MG63 (cell line): ENCODE measurements around the gene AMPD3. TPM values are rescaled to one million over a fixed set of nuclear protein-coding genes. Genes with fewer than 3 reads are reported as not detected.

Source experiments
- DNase-seq: peaks from one replicate; pipeline ENCODE4 v3.0.0-alpha.2; 2020
- H3K27me3 ChIP-seq: fragments of 250-450 bp; sonication (Bioruptor Pico); 2 replicates; pipeline ENCODE4 v1.5.1; 2020; ENCODE audit warnings: mild to moderate bottlenecking, moderate library complexity
- H3K36me3 ChIP-seq: fragments of 250-450 bp; sonication (Bioruptor Pico); 2 replicates; pipeline ENCODE4 v1.5.1; 2020; ENCODE audit warnings: mild to moderate bottlenecking, moderate library complexity
- H3K4me3 ChIP-seq: fragments of 250-450 bp; sonication (Bioruptor Pico); 2 replicates; pipeline ENCODE4 v1.5.1; 2020; ENCODE audit warnings: mild to moderate bottlenecking, moderate library complexity
- H3K9me3 ChIP-seq: fragments of 250-450 bp; sonication (Bioruptor Pico); 2 replicates; pipeline ENCODE4 v1.5.1; 2020; ENCODE audit warnings: mild to moderate bottlenecking, moderate library complexity
- total RNA-seq: library from RNA; depleted of rRNA; stranded (reverse); fragments of >200 nt; shearing (Covaris generic); gene quantifications from 2 replicates; pipeline ENCODE4 v1.2.3, GENCODE V29; 2014; ENCODE audit warnings: low replicate concordance

The AMPD3 gene
- total RNA-seq, 1 experiment from 2014 or later: 1.6 TPM

DNA sequence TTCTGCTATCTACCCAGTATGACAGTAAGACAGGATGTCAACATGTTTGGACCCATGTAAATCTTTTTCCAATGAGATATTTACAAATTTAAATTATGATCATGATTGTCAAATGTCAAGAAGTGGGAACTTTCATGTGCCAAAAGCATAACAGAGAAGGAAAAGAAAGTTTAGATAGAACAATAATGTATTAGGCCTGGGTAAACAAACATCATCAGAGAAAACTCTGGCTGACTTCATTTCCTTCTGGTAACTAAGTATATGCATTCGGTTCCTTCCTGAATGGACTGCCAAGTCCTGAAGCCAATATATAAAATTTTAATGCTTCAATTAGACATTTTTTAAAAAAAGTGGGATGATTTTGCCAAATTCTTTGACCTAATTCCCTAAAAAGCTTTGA, 69.4 kb downstream of the AMPD3 start:
- Histone ChIP-seq H3K9me3 (no peaks in the 10 kb centered on the region), H3K4me3 (no peak overlapping the region), H3K36me3 (peaks cover 19% of the 10 kb centered on the region), H3K27me3 (no peaks in the 10 kb centered on the region)
- DNase-seq: no peak

DNA sequence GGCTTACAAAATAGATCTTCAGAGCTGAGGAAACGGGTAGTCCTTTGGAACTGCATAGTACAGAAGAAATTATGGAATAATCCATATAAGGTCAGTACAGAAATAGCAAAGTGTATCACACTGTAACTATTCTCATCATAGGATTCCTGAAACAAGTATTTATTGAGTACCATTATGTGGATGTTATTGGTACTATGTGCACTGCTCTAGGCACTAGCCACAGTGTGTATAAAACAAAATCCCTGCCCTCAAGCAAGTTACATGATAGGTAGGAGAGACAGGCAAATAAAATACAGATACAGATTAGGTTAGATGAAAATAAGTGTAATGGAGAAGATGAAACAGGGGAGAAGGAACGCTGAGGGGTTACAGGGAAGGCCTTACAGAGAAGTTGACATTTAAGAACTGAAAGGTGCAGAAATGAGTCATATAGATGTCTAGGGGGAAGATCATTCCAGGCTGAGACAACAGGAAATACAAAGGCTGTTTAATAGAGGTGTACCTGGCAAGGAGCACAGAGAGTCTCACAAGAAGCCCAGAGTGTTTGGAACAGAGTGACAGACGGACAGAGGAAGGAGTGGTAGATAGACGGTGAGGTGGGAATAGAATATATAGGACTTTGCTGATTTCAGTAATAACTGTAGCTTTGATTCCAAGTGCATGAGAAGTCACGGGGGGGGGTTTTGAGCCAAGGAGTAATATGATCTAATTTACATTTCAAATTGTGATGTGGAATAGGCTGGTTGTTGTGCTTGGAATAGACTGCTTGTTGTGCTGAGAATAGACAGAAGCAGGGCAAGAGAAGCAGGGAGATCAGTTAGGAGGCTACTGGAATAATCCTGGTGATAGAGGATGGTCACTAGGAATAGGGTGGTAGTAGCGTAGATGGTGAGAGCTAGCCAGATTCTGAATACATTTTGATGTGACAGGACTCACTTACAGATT, 72.2 kb downstream of the AMPD3 start:
- Histone ChIP-seq H3K4me3 (no peak overlapping the region), H3K36me3 (peaks cover 18% of the 10 kb centered on the region), H3K9me3 (no peaks in the 10 kb centered on the region), H3K27me3 (no peaks in the 10 kb centered on the region)
- DNase-seq: no peak

DNA sequence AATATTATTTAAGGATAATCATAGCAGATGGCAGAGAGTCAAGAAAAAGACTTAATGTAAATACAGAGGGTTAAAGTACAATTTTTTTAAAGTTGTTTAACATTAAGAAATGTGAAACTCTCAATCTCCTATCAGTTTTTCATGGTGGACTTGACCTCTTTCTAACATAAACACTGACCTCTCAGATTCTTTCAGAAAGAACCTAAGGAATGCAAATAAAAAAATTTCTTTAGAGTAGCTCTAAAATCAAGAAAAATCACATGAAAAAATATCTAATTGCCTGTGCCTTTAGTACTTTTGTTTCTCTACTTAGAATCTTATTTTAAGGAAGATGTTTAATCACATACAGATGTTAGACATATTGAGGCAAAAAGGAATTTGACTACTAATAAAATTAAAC, 73.1 kb downstream of the AMPD3 start:
- Histone ChIP-seq H3K36me3 (peaks cover 16% of the 10 kb centered on the region), H3K27me3 (no peaks in the 10 kb centered on the region), H3K9me3 (no peaks in the 10 kb centered on the region), H3K4me3 (no peak overlapping the region)
- DNase-seq: no peak

DNA sequence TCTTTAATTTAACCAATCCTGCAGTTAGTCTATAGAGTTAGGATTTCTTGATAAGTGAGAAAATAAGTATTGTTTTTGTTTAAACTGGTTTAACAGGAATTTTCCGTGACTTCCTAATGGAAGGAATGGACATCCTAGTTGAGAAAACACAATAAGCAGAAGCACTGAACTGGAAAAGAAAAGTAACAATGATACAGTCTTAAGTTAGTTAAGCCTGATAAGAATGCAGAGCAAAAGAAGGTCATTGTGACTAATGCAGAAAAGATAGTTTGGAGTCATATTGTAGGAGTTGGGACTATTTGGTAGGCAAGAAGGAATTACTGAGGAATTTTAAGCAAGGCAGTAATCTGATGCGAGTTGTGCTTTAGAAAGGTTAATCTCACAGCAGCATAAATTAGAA, 74.2 kb downstream of the AMPD3 start:
- DNase-seq: no peak

DNA sequence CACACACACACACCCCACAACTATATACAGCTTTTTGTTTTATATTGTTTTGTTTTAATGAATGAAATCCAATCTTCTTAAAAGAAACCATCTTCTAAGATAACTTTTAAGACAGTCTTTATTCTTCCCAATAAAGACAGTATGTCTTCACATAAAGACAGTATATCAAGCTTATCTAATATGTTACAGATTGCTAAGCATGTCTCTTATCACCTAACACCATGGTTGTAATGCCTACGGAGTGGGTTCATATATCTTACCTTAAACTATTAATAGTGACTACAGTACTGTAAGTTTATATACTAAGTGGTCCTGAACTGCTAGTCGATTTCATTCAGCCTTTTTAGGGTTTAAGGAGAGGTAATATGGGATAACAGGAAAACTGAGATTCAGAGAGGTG, 77.5 kb downstream of the AMPD3 start:
- Histone ChIP-seq H3K27me3 (no peaks in the 10 kb centered on the region), H3K36me3 (peaks cover 20% of the 10 kb centered on the region; the same call in 1 of the 2 replicates), H3K9me3 (no peaks in the 10 kb centered on the region), H3K4me3 (no peak overlapping the region)
- no peak for DNase-seq

More for the DNA sequence above, 74.2 kb downstream of the AMPD3 start:
- H3K4me3 ChIP-seq: no peak overlapping the region
- H3K27me3 ChIP-seq: no peaks in the 10 kb centered on the region
- H3K36me3 ChIP-seq: peaks cover 24% of the 10 kb centered on the region
- no peaks in the 10 kb centered on the region for H3K9me3 ChIP-seq

DNA sequence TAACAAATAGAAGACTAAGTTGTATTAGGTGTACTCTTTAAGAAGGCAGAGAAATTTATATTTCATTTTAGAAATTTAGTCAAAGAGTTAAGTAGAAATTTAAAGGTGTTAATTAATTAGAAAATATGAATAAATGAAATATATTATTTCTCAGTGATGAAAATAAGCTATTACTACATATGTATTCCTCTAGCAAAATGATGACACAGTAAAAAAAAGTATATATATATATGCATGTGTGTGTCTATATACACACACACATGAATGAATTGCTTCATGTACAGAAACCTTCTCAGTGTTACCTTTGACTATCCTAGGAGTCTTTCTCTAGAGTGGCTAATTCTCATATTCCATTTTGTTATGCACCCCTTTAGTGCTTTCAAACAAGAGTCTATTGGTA, 78.3 kb downstream of the AMPD3 start:
- H3K4me3 ChIP-seq: no peak overlapping the region
- H3K36me3 ChIP-seq: peaks cover 20% of the 10 kb centered on the region; the same call in 1 of the 2 replicates
- DNase-seq: no peak
- H3K27me3 ChIP-seq: no peaks in the 10 kb centered on the region
- H3K9me3 ChIP-seq: no peaks in the 10 kb centered on the region

DNA sequence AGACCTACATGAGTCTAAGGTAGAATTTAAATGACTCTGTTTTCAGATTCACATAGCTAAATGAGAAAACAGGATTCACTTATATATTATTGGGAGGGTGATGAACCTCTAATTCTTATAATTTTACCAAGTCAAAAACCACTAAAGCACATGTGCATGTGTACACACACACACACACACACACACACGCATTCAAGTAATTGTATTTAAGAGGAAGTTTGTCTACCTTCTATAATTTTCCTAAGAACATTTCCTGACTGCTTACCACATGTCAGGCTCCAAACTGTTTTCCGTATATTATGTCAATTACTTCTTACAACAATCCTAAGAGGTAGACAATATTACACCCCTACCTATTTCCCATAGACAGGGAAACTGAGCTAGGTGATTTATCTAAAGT, 79.3 kb downstream of the AMPD3 start:
- Histone ChIP-seq H3K9me3 (no peaks in the 10 kb centered on the region), H3K27me3 (no peaks in the 10 kb centered on the region), H3K36me3 (peaks cover 18% of the 10 kb centered on the region; the same call in 1 of the 2 replicates), H3K4me3 (no peak overlapping the region)
- no peak for DNase-seq

DNA sequence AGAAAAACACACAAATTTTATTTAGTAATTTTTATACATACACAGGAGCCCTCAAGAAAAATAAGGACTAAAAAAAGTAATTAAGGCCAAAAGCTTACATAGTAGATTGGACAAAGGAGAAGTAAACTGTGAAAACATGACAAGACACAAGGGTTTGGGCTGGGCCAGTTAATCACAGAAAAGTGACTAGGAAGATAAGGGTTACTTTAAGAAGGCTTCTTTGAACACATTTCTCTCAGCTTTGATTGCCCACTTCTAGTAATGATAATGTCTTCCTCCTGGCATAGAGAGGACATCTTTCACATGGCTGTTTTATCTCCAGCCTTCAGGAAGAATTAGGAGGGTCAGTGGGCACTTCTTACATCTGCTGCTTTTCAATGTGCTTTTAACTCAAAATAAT, 82.5 kb downstream of the AMPD3 start:
- no peak for DNase-seq
- Histone ChIP-seq H3K36me3 (peaks cover 12% of the 10 kb centered on the region; the same call in 1 of the 2 replicates), H3K9me3 (no peaks in the 10 kb centered on the region), H3K27me3 (no peaks in the 10 kb centered on the region), H3K4me3 (no peak overlapping the region)

DNA sequence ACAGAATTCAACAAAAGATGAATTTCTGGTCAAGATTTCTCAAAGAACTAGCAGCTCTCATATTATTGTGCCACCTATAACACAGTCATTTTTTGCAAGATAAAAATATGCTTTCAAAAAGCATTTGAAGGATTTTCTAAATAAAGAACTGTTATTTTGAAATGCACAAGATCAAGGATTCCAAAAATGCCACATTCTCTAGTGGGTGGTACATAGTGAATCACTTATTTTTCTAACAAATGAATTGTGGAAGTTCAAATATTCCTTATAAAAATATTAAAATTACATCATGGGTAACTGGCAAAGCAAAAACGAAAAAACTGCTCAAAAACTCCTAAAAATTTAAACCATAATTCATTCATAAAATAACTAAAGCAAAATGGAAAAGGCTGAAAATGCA, 83.9 kb downstream of the AMPD3 start:
- Histone ChIP-seq H3K36me3 (peaks cover 5% of the 10 kb centered on the region; the same call in 1 of the 2 replicates), H3K4me3 (no peak overlapping the region), H3K27me3 (no peaks in the 10 kb centered on the region), H3K9me3 (no peaks in the 10 kb centered on the region)
- no peak for DNase-seq

DNA sequence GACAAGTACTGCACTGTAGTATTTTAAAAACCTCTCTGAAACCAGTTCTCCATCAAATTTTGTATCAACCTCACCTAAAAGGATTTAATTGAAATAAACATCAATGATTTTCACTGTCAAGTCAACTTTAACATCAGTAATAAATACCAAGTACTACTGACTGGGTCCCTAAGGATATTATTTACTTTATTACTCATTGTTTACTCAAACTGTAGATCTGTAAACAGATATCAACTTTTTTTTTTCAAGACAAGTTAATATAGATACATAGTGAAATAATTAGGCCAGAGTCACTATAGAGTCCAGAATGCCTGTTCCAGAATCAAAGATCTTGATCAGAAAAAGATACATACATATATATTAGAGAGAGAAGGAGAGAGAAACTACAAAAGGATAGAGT, 84.3 kb downstream of the AMPD3 start:
- H3K27me3 ChIP-seq: no peaks in the 10 kb centered on the region
- DNase-seq: no peak
- H3K9me3 ChIP-seq: no peaks in the 10 kb centered on the region; the same call in 1 of the 2 replicates
- no peak overlapping the region for H3K4me3 ChIP-seq
- peaks cover 2% of the 10 kb centered on the region; the same call in 1 of the 2 replicates for H3K36me3 ChIP-seq

DNA sequence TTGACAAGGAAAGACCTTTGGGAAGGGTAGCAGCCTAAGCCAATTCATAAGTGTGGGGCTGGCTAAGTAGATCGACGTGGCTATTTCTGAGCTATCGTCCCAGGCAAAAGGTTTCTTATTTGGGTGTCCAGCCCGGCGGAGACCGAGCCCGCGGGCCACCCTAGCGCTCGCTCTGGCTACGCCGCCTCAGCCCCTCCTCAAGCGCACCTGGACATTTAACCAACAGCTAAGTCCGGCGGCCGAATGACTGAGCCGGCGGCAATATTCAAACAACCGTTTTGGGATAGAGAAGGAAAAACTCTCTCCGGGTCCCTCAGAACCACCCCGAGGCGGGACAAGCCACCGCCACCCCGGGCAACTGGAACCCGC, 85.5 kb downstream of the AMPD3 start:
- Histone ChIP-seq H3K36me3 (no peaks in the 10 kb centered on the region), H3K27me3 (no peaks in the 10 kb centered on the region), H3K9me3 (no peaks in the 10 kb centered on the region; the same call in 1 of the 2 replicates), H3K4me3 (peak overlapping the region; percentile 90)
- no peak for DNase-seq

DNA sequence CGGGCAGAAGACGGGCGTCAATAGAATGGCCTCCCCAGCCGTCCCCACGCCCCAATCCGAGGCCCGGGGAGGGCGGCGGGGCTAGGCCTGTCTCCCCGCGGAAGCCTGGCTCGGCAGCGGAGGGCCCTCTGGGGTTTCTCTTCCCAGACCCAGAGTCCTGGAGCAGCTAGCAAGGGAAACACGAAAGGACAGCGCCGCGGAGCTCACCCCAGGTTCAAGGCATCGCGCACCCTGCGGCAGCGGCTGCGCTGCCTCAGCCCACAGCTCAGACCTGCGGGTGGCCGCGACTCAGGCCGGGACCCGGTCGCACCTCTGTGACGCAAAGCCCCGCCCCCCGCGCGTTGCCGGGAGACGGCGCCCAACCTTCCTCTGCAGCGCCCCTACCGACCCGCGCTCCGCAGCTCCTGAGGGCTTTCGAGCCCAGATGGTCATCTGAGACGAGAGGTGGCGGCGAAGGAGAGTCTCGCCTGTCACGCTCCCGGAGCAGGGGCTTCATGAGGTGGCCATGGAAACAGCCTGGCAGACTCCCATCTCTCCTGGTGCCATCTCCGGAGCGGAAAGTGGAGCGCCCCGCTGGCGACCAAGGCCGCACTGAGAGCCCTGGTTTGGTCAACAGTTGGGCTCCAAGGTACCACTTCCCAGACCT, 86.0 kb downstream of the AMPD3 start, which contains the start of gene RNF141:
Gene RNF141, minus strand, starts transcription at position 273 of the 646 bp plus-strand sequence. CDS start 7,029 bp downstream, outside the sequence.
- DNase-seq: peak; percentile 94
- H3K27me3 ChIP-seq: no peaks in the 10 kb centered on the region
- H3K36me3 ChIP-seq: no peaks in the 10 kb centered on the region
- H3K4me3 ChIP-seq: peak within 1 kb of the TSS; percentile 90
- H3K9me3 ChIP-seq: no peaks in the 10 kb centered on the region; the same call in 1 of the 2 replicates

DNA sequence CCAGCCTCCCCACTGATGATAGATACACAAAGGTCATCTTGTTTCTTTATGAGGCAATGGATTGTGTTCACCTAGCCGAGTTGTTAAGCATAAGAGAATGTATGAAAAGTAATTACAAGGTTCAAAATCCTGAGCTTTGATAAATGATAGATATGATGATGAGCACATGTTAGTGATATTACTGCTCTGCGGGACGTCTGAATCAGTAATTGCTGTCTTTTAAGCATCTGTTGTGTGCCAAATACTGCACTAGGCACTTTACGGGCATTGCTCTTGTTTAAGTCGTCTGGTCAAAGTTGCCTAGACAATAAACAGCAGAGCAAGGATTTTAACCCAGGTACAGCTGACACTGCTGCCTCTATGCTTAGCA, 86.5 kb downstream of the AMPD3 start:
- DNase-seq: no peak
- Histone ChIP-seq H3K9me3 (no peaks in the 10 kb centered on the region; the same call in 1 of the 2 replicates), H3K4me3 (peak overlapping the region; percentile 90), H3K27me3 (no peaks in the 10 kb centered on the region), H3K36me3 (no peaks in the 10 kb centered on the region)

DNA sequence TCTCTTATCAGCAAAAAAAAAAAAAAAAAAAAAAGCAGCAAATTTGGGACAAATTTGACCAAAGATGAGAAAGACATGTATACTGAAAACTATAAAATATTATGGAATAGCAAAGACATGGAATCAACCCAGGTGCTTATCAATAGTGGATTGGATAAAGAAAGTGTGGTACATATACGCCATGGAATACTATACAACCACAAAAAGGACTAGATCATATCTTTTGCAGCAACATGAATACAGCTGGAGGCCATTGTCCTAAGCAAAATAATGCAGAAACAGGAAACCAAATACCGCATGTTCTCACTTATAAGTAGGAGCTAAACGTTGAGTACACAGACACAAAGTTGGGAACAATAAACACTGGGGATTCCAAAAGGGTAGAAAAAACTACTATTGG, 87.7 kb downstream of the AMPD3 start:
- no peaks in the 10 kb centered on the region for H3K27me3 ChIP-seq
- no peak overlapping the region for H3K4me3 ChIP-seq
- no peaks in the 10 kb centered on the region for H3K36me3 ChIP-seq
- H3K9me3 ChIP-seq: no peaks in the 10 kb centered on the region; the same call in 1 of the 2 replicates
- no peak for DNase-seq

DNA sequence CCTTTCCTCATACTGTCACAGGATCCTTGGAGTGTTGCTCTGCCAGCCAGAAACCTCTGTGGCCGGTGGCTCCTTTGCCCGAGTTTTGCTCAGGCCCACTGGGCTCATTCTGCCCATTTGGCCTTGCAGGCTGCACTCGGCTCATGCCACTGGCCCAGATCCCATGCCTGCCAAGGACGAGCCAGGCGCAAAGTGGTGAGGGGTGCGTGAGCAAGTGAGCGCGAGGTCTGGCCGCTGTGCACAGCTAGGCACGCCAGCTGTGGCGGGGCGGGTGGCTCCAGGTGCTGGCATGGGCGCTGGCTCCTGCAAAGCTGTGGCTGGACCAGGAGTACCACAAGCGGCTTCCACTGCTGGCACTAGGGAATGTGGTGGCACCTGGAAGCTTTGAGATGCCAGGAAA, 88.7 kb downstream of the AMPD3 start:
- DNase-seq: no peak
- Histone ChIP-seq H3K9me3 (no peaks in the 10 kb centered on the region; the same call in 1 of the 2 replicates), H3K36me3 (no peaks in the 10 kb centered on the region), H3K27me3 (no peaks in the 10 kb centered on the region), H3K4me3 (no peak overlapping the region)

DNA sequence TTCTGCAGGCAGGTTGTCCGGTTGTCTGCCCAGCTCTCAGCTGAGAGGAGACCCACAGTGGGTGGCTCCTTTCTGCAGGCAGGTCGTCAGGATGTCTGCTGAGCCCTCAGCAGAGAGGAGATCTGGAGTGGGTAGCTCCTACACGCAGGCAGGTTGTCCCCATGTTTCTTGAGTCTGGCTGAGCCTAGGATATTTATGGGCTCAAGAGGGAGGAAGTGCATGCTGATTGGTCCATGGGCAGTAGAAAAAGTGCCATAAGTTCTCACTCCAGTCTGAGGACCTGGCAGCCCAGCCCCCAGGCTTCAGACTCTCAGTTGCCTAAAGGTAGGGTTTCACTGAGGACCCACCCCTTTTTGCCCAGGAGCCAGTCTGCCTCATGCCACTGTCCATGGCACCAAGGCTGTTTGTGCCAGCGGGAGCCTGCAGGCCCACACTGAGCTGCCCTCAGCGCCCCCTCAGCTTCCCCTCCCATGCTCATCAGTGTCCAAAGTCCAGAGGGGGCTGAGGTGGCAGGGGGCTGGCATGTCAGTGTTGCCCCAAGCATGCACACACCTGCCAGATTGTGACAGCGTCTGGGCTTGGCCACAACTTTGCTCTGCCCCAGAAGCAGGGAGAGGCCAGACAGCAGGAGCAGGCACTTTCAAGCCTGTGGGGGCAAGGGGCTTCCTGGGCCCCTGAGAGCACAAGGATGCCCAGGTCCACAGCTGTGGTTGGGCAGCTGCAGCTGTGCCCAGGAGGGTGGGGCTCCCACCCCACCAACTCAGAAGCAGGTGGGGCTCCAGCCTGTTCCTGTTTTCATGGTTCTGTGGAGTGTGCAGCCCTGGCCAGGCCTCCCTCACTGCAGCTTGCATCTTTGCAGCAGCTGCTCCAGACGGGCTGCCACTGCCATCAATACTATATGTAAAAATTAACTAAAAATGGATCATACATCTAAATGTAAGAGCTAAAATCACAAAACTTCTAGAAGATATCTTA, 89.7 kb downstream of the AMPD3 start:
- no peaks in the 10 kb centered on the region for H3K27me3 ChIP-seq
- H3K36me3 ChIP-seq: no peaks in the 10 kb centered on the region
- no peaks in the 10 kb centered on the region; the same call in 1 of the 2 replicates for H3K9me3 ChIP-seq
- DNase-seq: no peak
- H3K4me3 ChIP-seq: no peak overlapping the region
